Mesenchymal stem cell (in vitro differentiated cells and primary cell): ENCODE data around the gene GFOD1.

Experiments used
- DNase-seq: peaks from one replicate; pipeline ENCODE4 v3.0.0-alpha.2; 2013
- H2AFZ ChIP-seq: one replicate; pipeline ENCODE4 v1.6.1; 2013; ENCODE audit warnings: low read depth, mild to moderate bottlenecking, control low read depth, inconsistent platforms, low read length, moderate library complexity
- H2AK5ac ChIP-seq: 2 replicates; pipeline ENCODE4 v1.6.1; 2013; ENCODE audit warnings: low read length, moderate library complexity, mild to moderate bottlenecking, inconsistent platforms; ENCODE audit not compliant: severe bottlenecking
- H2BK120ac ChIP-seq: one replicate; pipeline ENCODE4 v1.6.1; 2013; ENCODE audit warnings: low read depth, mild to moderate bottlenecking, inconsistent platforms, low read length, moderate library complexity
- H2BK12ac ChIP-seq, 2 experiments: one replicate each; pipeline ENCODE4 v1.6.1; 2013; ENCODE audit warnings: inconsistent platforms in 2 of 2, low read length in 2 of 2, mild to moderate bottlenecking in 2 of 2, moderate library complexity in 2 of 2, control low read depth in 1 of 2
- H2BK15ac ChIP-seq: one replicate; pipeline ENCODE4 v1.6.1; 2013; ENCODE audit warnings: mild to moderate bottlenecking, low read depth, inconsistent platforms; ENCODE audit not compliant: poor library complexity, severe bottlenecking
- H2BK5ac ChIP-seq: 2 replicates; pipeline ENCODE4 v1.6.1; 2013; ENCODE audit warnings: low read depth, mild to moderate bottlenecking, low read length, control low read depth, inconsistent platforms; ENCODE audit not compliant: poor library complexity, severe bottlenecking
- H3K14ac ChIP-seq, 2 experiments: one replicate each; pipeline ENCODE4 v1.6.1; 2013; ENCODE audit warnings: inconsistent platforms in 2 of 2, low read length in 2 of 2, control low read depth in 1 of 2, mild to moderate bottlenecking in 1 of 2, moderate library complexity in 1 of 2
- H3K18ac ChIP-seq, 2 experiments: one replicate each; pipeline ENCODE4 v1.6.1; 2013; ENCODE audit warnings: inconsistent platforms in 2 of 2, low read length in 2 of 2, control low read depth in 1 of 2, low read depth in 1 of 2, mild to moderate bottlenecking in 1 of 2
- H3K23ac ChIP-seq, 2 experiments: one replicate each; pipeline ENCODE4 v1.6.1; 2013; ENCODE audit warnings: inconsistent platforms in 2 of 2, low read length in 2 of 2, mild to moderate bottlenecking in 2 of 2, moderate library complexity in 2 of 2, control low read depth in 1 of 2
- H3K27ac ChIP-seq: 2 replicates; pipeline ENCODE4 v1.5.1; 2013; ENCODE audit warnings: mild to moderate bottlenecking, moderate library complexity, low read length, control low read depth, inconsistent platforms; ENCODE audit not compliant: poor library complexity, severe bottlenecking
- H3K27me3 ChIP-seq, 2 experiments: 2 replicates each; pipeline versions ENCODE4 v1.6.1 to v1.7.0; 2013; ENCODE audit warnings: low read length in 2 of 2, mild to moderate bottlenecking in 2 of 2, moderate library complexity in 2 of 2, control low read depth in 1 of 2, inconsistent platforms in 1 of 2; ENCODE audit not compliant: control insufficient read depth in 1 of 2, insufficient read depth in 1 of 2
- H3K36me3 ChIP-seq, 2 experiments: 2 replicates each; pipeline versions ENCODE4 v1.6.1 to v1.7.0; 2013; ENCODE audit warnings: low read length in 2 of 2, control low read depth in 1 of 2, inconsistent platforms in 1 of 2, low read depth in 1 of 2, mild to moderate bottlenecking in 1 of 2; ENCODE audit not compliant: insufficient read depth in 2 of 2, control insufficient read depth in 1 of 2
- H3K4ac ChIP-seq, 2 experiments: one replicate each; pipeline ENCODE4 v1.6.1; 2013; ENCODE audit warnings: inconsistent platforms in 2 of 2, low read length in 2 of 2, mild to moderate bottlenecking in 2 of 2, moderate library complexity in 2 of 2, control low read depth in 1 of 2, low read depth in 1 of 2
- H3K4me1 ChIP-seq: 2 replicates; pipeline ENCODE4 v1.6.1; 2013; ENCODE audit warnings: low read depth, low read length, control low read depth; ENCODE audit not compliant: control insufficient read depth, insufficient read depth
- H3K4me2 ChIP-seq: 2 replicates; pipeline ENCODE4 v1.6.1; 2013; ENCODE audit warnings: low read length, mild to moderate bottlenecking, inconsistent platforms; ENCODE audit not compliant: poor library complexity, severe bottlenecking
- H3K4me3 ChIP-seq, 2 experiments: 2 replicates each; pipeline versions ENCODE4 v1.5.1 to v1.7.0; 2013; ENCODE audit warnings: low read length in 2 of 2, mild to moderate bottlenecking in 2 of 2, control low read depth in 1 of 2, low read depth in 1 of 2; ENCODE audit not compliant: insufficient read depth in 1 of 2
- H3K79me1 ChIP-seq: replicated peaks from 2 replicates; pipeline ENCODE4 v1.6.1; 2013; ENCODE audit warnings: mild to moderate bottlenecking, control low read depth, low read length, inconsistent platforms; ENCODE audit not compliant: poor library complexity, severe bottlenecking
- H3K9ac ChIP-seq: 2 replicates; pipeline ENCODE4 v1.7.0; 2013; ENCODE audit warnings: mild to moderate bottlenecking, low read length, moderate library complexity
- H3K9me3 ChIP-seq: 2 replicates; pipeline ENCODE4 v1.7.0; 2013; ENCODE audit warnings: mild to moderate bottlenecking, low read length; ENCODE audit not compliant: control insufficient read depth
- H4K8ac ChIP-seq: one replicate; pipeline ENCODE4 v1.6.1; 2013; ENCODE audit warnings: inconsistent platforms, mild to moderate bottlenecking, low read length, moderate library complexity
- H4K91ac ChIP-seq: one replicate; pipeline ENCODE4 v1.6.1; 2013; ENCODE audit warnings: mild to moderate bottlenecking, low read length, inconsistent platforms
- WGBS: methylation state at CpG from one replicate; pipeline ENCODE4 v1.1.7; 2013; ENCODE audit warnings: mixed read lengths; 5-methylcytosine and 5-hydroxymethylcytosine counted together

The GFOD1 gene

GRCh38 chr6:13534536-13534935 lies 47.1 kb upstream of the GFOD1 start:
- Histone ChIP-seq H3K36me3 (no peaks in the 10 kb centered on the region), H2BK5ac (no peak overlapping the region), H3K27ac (no peak overlapping the region), H3K4me1 (no peaks in the 10 kb centered on the region), H2BK15ac (no peak overlapping the region), H4K8ac (no peak overlapping the region), H3K79me1 (no peaks in the 10 kb centered on the region), H2AFZ (no peak overlapping the region), H3K18ac (no peak overlapping the region), H3K27me3 (peaks cover 2 to 7% of the 10 kb centered on the region in 2 experiments), H4K91ac (no peak overlapping the region), H2BK120ac (no peak overlapping the region), H2AK5ac (no peak overlapping the region), H3K9me3 (no peaks in the 10 kb centered on the region), H3K9ac (no peak overlapping the region), H3K4me3 (no peak overlapping the region), H2BK12ac (no peak overlapping the region), H3K4ac (no peak overlapping the region), H3K14ac (peak overlapping the region in 1 of 2 experiments; percentile 11), H3K23ac (no peak overlapping the region), H3K4me2 (no peak overlapping the region)
- WGBS, result 73% methylated on average over 3 of the region's 3 CpGs
- DNase-seq, result no peak

GRCh38 chr6:13531956-13532355 lies 44.6 kb upstream of the GFOD1 start:
- Histone ChIP-seq H2BK120ac (no peak overlapping the region), H2AFZ (no peak overlapping the region), H3K4me1 (no peaks in the 10 kb centered on the region), H3K9me3 (no peaks in the 10 kb centered on the region), H3K36me3 (no peaks in the 10 kb centered on the region), H3K14ac (no peak overlapping the region), H2BK12ac (no peak overlapping the region), H4K91ac (no peak overlapping the region), H3K4ac (no peak overlapping the region), H3K4me3 (no peak overlapping the region), H3K79me1 (no peaks in the 10 kb centered on the region), H2BK15ac (no peak overlapping the region), H4K8ac (no peak overlapping the region), H3K18ac (no peak overlapping the region), H3K9ac (no peak overlapping the region), H2BK5ac (no peak overlapping the region), H3K27me3 (peaks cover 2 to 7% of the 10 kb centered on the region in 2 experiments), H3K27ac (no peak overlapping the region), H3K4me2 (no peak overlapping the region), H3K23ac (no peak overlapping the region), H2AK5ac (no peak overlapping the region)
- no peak for DNase-seq
- WGBS, result 47% methylated on average over 4 of the region's 4 CpGs

- H2BK120ac ChIP-seq, result no peak overlapping the region
- peak overlapping the region; percentile 42 for H4K8ac ChIP-seq
- no peak overlapping the region for H4K91ac ChIP-seq
- H3K9ac ChIP-seq, result no peak overlapping the region
- H3K79me1 ChIP-seq, result no peaks in the 10 kb centered on the region
- no peaks in the 10 kb centered on the region for H3K36me3 ChIP-seq
- H3K14ac ChIP-seq, result no peak overlapping the region
- no peak overlapping the region for H2BK5ac ChIP-seq
- no peak overlapping the region for H3K4ac ChIP-seq
- no peak for DNase-seq
- peaks cover 1% of the 10 kb centered on the region for H3K4me1 ChIP-seq
- no peak overlapping the region for H3K23ac ChIP-seq
- no peak overlapping the region for H2AK5ac ChIP-seq
- H3K4me3 ChIP-seq, result no peak overlapping the region
- H3K18ac ChIP-seq, result no peak overlapping the region
- no peak overlapping the region for H2BK12ac ChIP-seq
- WGBS, result 75% methylated on average over 4 of the region's 8 CpGs
- H2AFZ ChIP-seq, result no peak overlapping the region
- H3K4me2 ChIP-seq, result no peak overlapping the region
- H3K27ac ChIP-seq, result no peak overlapping the region
- H3K27me3 ChIP-seq, result peaks cover 0 to 3% of the 10 kb centered on the region in 2 experiments
- no peaks in the 10 kb centered on the region for H3K9me3 ChIP-seq
- H2BK15ac ChIP-seq, result no peak overlapping the region
Observed at GRCh38 chr6:13528777-13529343, 41.5 kb upstream of the GFOD1 start.

GRCh38 chr6:13528232-13528631 lies 40.8 kb upstream of the GFOD1 start:
- H3K4ac ChIP-seq, result no peak overlapping the region
- WGBS, result 100% methylated on average over 1 of the region's 3 CpGs
- H2AK5ac ChIP-seq, result no peak overlapping the region
- no peak overlapping the region for H3K4me2 ChIP-seq
- no peak overlapping the region for H2BK15ac ChIP-seq
- H3K4me3 ChIP-seq, result no peak overlapping the region
- no peak overlapping the region for H3K14ac ChIP-seq
- no peak overlapping the region for H4K91ac ChIP-seq
- no peaks in the 10 kb centered on the region for H3K79me1 ChIP-seq
- no peaks in the 10 kb centered on the region for H3K9me3 ChIP-seq
- no peak overlapping the region for H3K9ac ChIP-seq
- no peak overlapping the region for H2BK120ac ChIP-seq
- no peak for DNase-seq
- H3K36me3 ChIP-seq, result no peaks in the 10 kb centered on the region
- H3K27me3 ChIP-seq, result peaks cover 0 to 2% of the 10 kb centered on the region in 2 experiments
- no peak overlapping the region for H3K18ac ChIP-seq
- H2AFZ ChIP-seq, result no peak overlapping the region
- H2BK12ac ChIP-seq, result no peak overlapping the region
- no peak overlapping the region for H4K8ac ChIP-seq
- H3K4me1 ChIP-seq, result peaks cover 1% of the 10 kb centered on the region
- H3K23ac ChIP-seq, result no peak overlapping the region
- no peak overlapping the region for H3K27ac ChIP-seq
- H2BK5ac ChIP-seq, result no peak overlapping the region
